PFSK-1 (cell line): ENCODE measurements around the gene CD8A.

Experiments used
- POLR2AphosphoS5 ChIP-seq: IDR thresholded peaks from 2 replicates; pipeline ENCODE4 v1.6.1; 2012; ENCODE audit warnings: low read depth, mild to moderate bottlenecking, control low read depth, low read length, moderate library complexity
- TF ChIP-seq, protein P1 (sequence below), 2 experiments: IDR thresholded peaks; 2 replicates each; pipeline versions ENCODE4 v1.6.1 to v1.8.0; 2011 to 2012; ENCODE audit warnings: low read depth in 2 of 2, low read length in 2 of 2, control low read depth in 1 of 2, inconsistent platforms in 1 of 2, mild to moderate bottlenecking in 1 of 2, moderate library complexity in 1 of 2; ENCODE audit not compliant: insufficient read depth in 1 of 2

DNA sequence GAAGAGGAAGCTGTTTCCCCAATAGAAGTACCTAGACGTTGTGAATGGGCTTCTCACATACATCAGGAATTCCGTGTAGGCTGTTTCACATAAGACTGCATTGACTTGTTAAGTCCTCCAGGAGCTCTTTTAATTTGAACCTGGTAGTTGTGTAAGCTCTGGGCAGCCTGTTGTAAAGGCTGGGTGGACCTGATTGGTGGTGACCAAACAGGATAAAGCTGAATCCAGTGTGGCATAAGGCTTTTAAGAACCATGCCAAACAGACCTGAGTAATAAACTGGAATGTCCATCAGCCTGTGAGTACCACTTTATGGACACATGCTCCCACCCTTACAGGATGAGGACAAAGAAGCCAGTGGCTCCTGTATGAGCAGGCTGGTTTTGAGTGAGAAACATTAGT, 46.6 kb downstream of the CD8A start:
- TF ChIP-seq, protein P1, sequence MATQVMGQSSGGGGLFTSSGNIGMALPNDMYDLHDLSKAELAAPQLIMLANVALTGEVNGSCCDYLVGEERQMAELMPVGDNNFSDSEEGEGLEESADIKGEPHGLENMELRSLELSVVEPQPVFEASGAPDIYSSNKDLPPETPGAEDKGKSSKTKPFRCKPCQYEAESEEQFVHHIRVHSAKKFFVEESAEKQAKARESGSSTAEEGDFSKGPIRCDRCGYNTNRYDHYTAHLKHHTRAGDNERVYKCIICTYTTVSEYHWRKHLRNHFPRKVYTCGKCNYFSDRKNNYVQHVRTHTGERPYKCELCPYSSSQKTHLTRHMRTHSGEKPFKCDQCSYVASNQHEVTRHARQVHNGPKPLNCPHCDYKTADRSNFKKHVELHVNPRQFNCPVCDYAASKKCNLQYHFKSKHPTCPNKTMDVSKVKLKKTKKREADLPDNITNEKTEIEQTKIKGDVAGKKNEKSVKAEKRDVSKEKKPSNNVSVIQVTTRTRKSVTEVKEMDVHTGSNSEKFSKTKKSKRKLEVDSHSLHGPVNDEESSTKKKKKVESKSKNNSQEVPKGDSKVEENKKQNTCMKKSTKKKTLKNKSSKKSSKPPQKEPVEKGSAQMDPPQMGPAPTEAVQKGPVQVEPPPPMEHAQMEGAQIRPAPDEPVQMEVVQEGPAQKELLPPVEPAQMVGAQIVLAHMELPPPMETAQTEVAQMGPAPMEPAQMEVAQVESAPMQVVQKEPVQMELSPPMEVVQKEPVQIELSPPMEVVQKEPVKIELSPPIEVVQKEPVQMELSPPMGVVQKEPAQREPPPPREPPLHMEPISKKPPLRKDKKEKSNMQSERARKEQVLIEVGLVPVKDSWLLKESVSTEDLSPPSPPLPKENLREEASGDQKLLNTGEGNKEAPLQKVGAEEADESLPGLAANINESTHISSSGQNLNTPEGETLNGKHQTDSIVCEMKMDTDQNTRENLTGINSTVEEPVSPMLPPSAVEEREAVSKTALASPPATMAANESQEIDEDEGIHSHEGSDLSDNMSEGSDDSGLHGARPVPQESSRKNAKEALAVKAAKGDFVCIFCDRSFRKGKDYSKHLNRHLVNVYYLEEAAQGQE (IDR thresholded peaks at IDR 0.05; ENCODE audit: insufficient read depth in 1 of 2, low read depth in 2 of 2, low read length in 2 of 2): no peak
- TF ChIP-seq POLR2AphosphoS5: no peak
